Stimulated activated CD4-positive, alpha-beta T cell treated with anti-CD3 and anti-CD28 coated beads, Interleukin-1b, Interleukin-23, amount 100 ng/mL, for 24 hours (primary cell): Measurements from ENCODE around the gene MYO9A.
"Not testable (repeated sequence)": the region's sequence is repeated elsewhere in the genome, so short reads cannot be mapped to it uniquely, and the experiment has no call there.

Experiments used
- DNase-seq, 4 experiments: peaks; one replicate each; pipeline ENCODE4 v3.0.0-alpha.2; 2020; ENCODE audit warnings: low read depth in 4 of 4, low spot score in 1 of 4

The MYO9A gene

GRCh38 chr15:72099155-72099554 lies 18.8 kb downstream of the MYO9A start:
- no peak for DNase-seq

GRCh38 chr15:72098040-72098439 lies 19.9 kb downstream of the MYO9A start:
- DNase-seq: no peak

- DNase-seq: no peak
These were observed 21.2 kb downstream of the MYO9A start for GRCh38 chr15:72096796-72097195.

GRCh38 chr15:72092691-72093090 lies 25.3 kb downstream of the MYO9A start:
- no peak for DNase-seq

GRCh38 chr15:72092006-72092405 lies 25.9 kb downstream of the MYO9A start:
- DNase-seq: no peak

GRCh38 chr15:72086920-72087648 lies 30.9 kb downstream of the MYO9A start:
- no peak for DNase-seq

GRCh38 chr15:72086010-72086697 lies 31.8 kb downstream of the MYO9A start:
- no peak for DNase-seq

GRCh38 chr15:72082176-72082575 lies 35.8 kb downstream of the MYO9A start:
- no peak for DNase-seq

GRCh38 chr15:72078887-72079286 lies 39.1 kb downstream of the MYO9A start:
- DNase-seq: no peak

GRCh38 chr15:72077950-72078349 lies 40.0 kb downstream of the MYO9A start:
- DNase-seq: no peak

- DNase-seq: no peak
These were observed 43.5 kb downstream of the MYO9A start for GRCh38 chr15:72074335-72075060.

- not testable (repeated sequence) for DNase-seq
These were observed 46.5 kb downstream of the MYO9A start for GRCh38 chr15:72071448-72071825.

- no peak for DNase-seq
These were observed 47.0 kb downstream of the MYO9A start for GRCh38 chr15:72070817-72071447.

GRCh38 chr15:72068856-72069255 lies 49.1 kb downstream of the MYO9A start:
- no peak for DNase-seq

GRCh38 chr15:72065801-72066200 lies 52.1 kb downstream of the MYO9A start:
- DNase-seq: no peak

- no peak for DNase-seq
These were observed 54.8 kb downstream of the MYO9A start for GRCh38 chr15:72063186-72063585.

- DNase-seq: no peak
These were observed 55.6 kb downstream of the MYO9A start for GRCh38 chr15:72062319-72062718.

- no peak for DNase-seq
These were observed 57.2 kb downstream of the MYO9A start for GRCh38 chr15:72060687-72061250.

- DNase-seq: no peak
These were observed 59.4 kb downstream of the MYO9A start for GRCh38 chr15:72058585-72058984.

- no peak for DNase-seq
These were observed 60.3 kb downstream of the MYO9A start for GRCh38 chr15:72057548-72058091.

GRCh38 chr15:72056217-72056616 lies 61.7 kb downstream of the MYO9A start:
- DNase-seq: not testable (repeated sequence)
